K562 (cell line): ENCODE results near the gene PTBP3. TPM values are rescaled to one million over a fixed set of nuclear protein-coding genes. Genes with fewer than 3 reads are reported as not detected.

Experiments used
- BCOR ChIP-seq: fragments of 450-650 bp; IDR thresholded peaks from 2 replicates; pipeline ENCODE4 v1.6.1; 2016
- CCNT2 ChIP-seq: IDR thresholded peaks from 2 replicates; pipeline ENCODE4 v1.6.1; 2011; ENCODE audit warnings: borderline replicate concordance, low read depth, mild to moderate bottlenecking, moderate library complexity, mixed read lengths, low read length; ENCODE audit not compliant: insufficient read length; ENCODE audit errors: extremely low read depth
- CHD1 ChIP-seq: fragments of 200-600 bp; sonication (generic); IDR thresholded peaks from one replicate; pipeline ENCODE4 v1.6.1; 2012; ENCODE audit warnings: mild to moderate bottlenecking, moderate library complexity, low read length, inconsistent platforms
- CXXC5 ChIP-seq: fragments of 250-450 bp; sonication (Bioruptor Pico); IDR thresholded peaks from 2 replicates; pipeline ENCODE4 v1.8.0; 2022; ENCODE audit warnings: inconsistent platforms, mild to moderate bottlenecking, moderate library complexity
- FOXK1 ChIP-seq: sonication (generic); formaldehyde crosslinking; IDR thresholded peaks from 2 replicates; pipeline ENCODE4 v1.8.0; 2022; ENCODE audit warnings: missing genetic modification reagents, mild to moderate bottlenecking, borderline replicate concordance
- GATAD2A ChIP-seq: fragments of 450-650 bp; IDR thresholded peaks from 2 replicates; pipeline ENCODE4 v1.6.1; 2017
- HOXB6 ChIP-seq: fragments of 250-450 bp; sonication (Bioruptor Pico); IDR thresholded peaks from 2 replicates; pipeline ENCODE4 v1.5.1; 2022; ENCODE audit warnings: mild to moderate bottlenecking, borderline replicate concordance
- MAZ ChIP-seq, 2 experiments: fragments of 450-650 bp in 1 of 2; sonication (generic) in 1 of 2; formaldehyde crosslinking; IDR thresholded peaks in 1 of 2; conservative IDR thresholded peaks in 1 of 2; 2 replicates each; pipeline versions ENCODE4 v1.4.0 to v1.5.0; 2020; ENCODE audit warnings: mild to moderate bottlenecking in 1 of 2, missing genetic modification reagents in 1 of 2
- MTA2 ChIP-seq: fragments of 450-650 bp; IDR thresholded peaks from 2 replicates; pipeline ENCODE4 v1.6.1; 2016; ENCODE audit warnings: low read depth
- NCOR1 ChIP-seq: fragments of 450-650 bp; IDR thresholded peaks from 2 replicates; pipeline ENCODE4 v1.6.1; 2016; ENCODE audit warnings: mild to moderate bottlenecking, moderate library complexity
- POLR3A ChIP-seq: IDR thresholded peaks from 2 replicates; pipeline ENCODE4 v1.6.1; 2011; ENCODE audit warnings: borderline replicate concordance, mild to moderate bottlenecking, moderate library complexity; ENCODE audit not compliant: insufficient read length, insufficient read depth; ENCODE audit errors: extremely low read depth
- SNIP1 ChIP-seq: fragments of 450-650 bp; IDR thresholded peaks from 2 replicates; pipeline ENCODE4 v1.7.1; 2017; ENCODE audit warnings: low read depth, mild to moderate bottlenecking
- TOE1 ChIP-seq, 2 experiments: fragments of 450-650 bp in 1 of 2; sonication (generic) in 1 of 2; formaldehyde crosslinking in 1 of 2; IDR thresholded peaks; 2 replicates each; pipeline versions ENCODE4 v1.7.1 to v1.8.0; 2016 to 2022; ENCODE audit warnings: borderline replicate concordance in 2 of 2, mild to moderate bottlenecking in 2 of 2, antibody characterized with exemption in 1 of 2, inconsistent platforms in 1 of 2, low read depth in 1 of 2, missing genetic modification reagents in 1 of 2, moderate library complexity in 1 of 2
- ZNF175 ChIP-seq: fragments of 200-800 bp; sonication (Bioruptor generic); IDR thresholded peaks from 2 replicates; pipeline ENCODE4 v1.6.1; 2016; ENCODE audit warnings: low read depth, mild to moderate bottlenecking, missing genetic modification characterization, missing compliant biosample characterization
- ZNF197 ChIP-seq: fragments of 200-800 bp; sonication (Bioruptor generic); IDR thresholded peaks from 2 replicates; pipeline ENCODE4 v1.6.1; 2016; ENCODE audit warnings: low read depth, missing genetic modification characterization, missing compliant biosample characterization
- ZNF239 ChIP-seq: fragments of 250-450 bp; sonication (Bioruptor Pico); IDR thresholded peaks from 2 replicates; pipeline ENCODE4 v1.4.0; 2020; ENCODE audit warnings: mild to moderate bottlenecking
- ZNF780A ChIP-seq: fragments of 250-450 bp; sonication (Bioruptor Pico); IDR thresholded peaks from 2 replicates; pipeline ENCODE4 v1.5.0; 2021; ENCODE audit warnings: mild to moderate bottlenecking
- polyA plus RNA-seq, 8 experiments: library from polyadenylated mRNA; depleted of rRNA in 4 of 8; stranded (reverse) in 5 of 8; unstranded in 3 of 8; fragments of >200 nt; fragmentation: Nextera tagmentation in 2 of 8; fragmentation: Illumina TruSeq in 1 of 8; extraction: Ambion mirVana in 2 of 8; extraction: Trizol in 1 of 8; gene quantifications; 2 replicates each; pipeline versions ENCODE4 v1.2.1 to v1.2.3, GENCODE V29; 2011 to 2014; ENCODE audit warnings: inconsistent platforms in 1 of 8, missing spikeins in 1 of 8
- total RNA-seq, 7 experiments: library from RNA; depleted of rRNA in 6 of 7; stranded (reverse); fragments of >200 nt in 6 of 7; fragmentation: Illumina TruSeq in 2 of 7; extraction: Trizol in 2 of 7; gene quantifications; 2 replicates each; pipeline versions ENCODE4 v1.2.1 to v1.2.3, GENCODE V29; 2011 to 2021; ENCODE audit warnings: low replicate concordance in 1 of 7
- TF ChIP-seq, protein P1 (sequence below): fragments of 200-800 bp; sonication (Bioruptor generic); IDR thresholded peaks from 2 replicates; pipeline ENCODE4 v1.6.1; 2017; ENCODE audit warnings: missing genetic modification characterization, missing compliant biosample characterization
- TF ChIP-seq, protein P2 (sequence below): conservative IDR thresholded peaks from 2 replicates; pipeline ENCODE4 v1.6.1; 2011; ENCODE audit warnings: low read depth, mild to moderate bottlenecking, low read length; ENCODE audit not compliant: control insufficient read depth
- TF ChIP-seq, protein P3 (sequence below): fragments of 250-450 bp; sonication (Bioruptor Pico); IDR thresholded peaks from 2 replicates; pipeline ENCODE4 v1.4.0; 2020; ENCODE audit warnings: mild to moderate bottlenecking, moderate library complexity

PTBP3 gene
- total and polyA plus RNA-seq, 9 of the 15 experiments (the other 6 are each of a cell fraction or from before 2014, with no cell fraction given), result 22.4 to 132 (median 68.0) TPM

DNA sequence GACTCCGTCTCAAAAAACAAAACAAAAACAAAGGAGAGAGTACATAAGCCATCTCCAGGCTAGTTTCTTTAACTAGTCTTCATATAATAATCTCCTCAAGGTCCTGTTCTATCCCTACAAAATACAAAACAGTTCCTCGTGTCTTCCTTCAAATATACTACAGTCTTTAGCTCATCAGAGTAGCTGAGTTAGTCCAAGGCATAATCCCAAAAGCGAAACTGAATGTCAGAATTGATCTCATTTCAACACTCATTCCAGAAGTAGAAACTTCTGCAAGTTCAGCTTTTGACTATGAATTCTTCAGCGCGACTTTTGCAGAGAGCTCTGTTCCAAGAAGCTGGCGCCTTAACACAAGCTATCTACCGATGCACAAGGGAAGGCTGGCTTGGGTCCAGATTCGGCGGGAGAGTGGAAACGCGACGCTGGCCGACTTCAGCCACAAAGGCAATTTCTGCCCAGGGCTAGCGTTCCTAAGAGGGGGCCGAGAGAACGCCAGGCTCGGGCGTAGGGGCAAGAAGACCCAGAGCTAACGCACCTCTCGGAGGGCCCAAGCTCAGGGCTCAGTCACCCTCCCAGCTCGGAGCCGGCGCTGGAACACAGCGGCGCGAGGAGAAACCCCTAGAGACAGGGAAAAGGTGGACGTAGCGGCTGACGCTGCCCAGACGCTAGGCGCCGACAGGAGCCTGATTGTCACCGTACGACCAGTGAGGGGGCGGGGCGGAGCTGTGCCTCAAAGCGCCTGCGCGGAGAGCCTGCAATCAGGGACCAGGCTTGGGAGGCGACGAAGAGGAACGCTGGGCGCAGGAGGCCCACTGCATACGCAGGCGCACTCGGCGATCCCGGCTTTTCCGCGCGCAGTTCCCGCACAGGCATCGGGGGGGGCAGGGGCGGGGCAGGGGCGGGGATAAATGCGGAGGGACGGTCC, 46.0 kb upstream of the PTBP3 start (continued):
- TF ChIP-seq, protein P1, sequence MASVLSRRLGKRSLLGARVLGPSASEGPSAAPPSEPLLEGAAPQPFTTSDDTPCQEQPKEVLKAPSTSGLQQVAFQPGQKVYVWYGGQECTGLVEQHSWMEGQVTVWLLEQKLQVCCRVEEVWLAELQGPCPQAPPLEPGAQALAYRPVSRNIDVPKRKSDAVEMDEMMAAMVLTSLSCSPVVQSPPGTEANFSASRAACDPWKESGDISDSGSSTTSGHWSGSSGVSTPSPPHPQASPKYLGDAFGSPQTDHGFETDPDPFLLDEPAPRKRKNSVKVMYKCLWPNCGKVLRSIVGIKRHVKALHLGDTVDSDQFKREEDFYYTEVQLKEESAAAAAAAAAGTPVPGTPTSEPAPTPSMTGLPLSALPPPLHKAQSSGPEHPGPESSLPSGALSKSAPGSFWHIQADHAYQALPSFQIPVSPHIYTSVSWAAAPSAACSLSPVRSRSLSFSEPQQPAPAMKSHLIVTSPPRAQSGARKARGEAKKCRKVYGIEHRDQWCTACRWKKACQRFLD, result no peak
- no peak for TF ChIP-seq ZNF175 (CRISPR knock-in tag)
- TF ChIP-seq, protein P2, sequence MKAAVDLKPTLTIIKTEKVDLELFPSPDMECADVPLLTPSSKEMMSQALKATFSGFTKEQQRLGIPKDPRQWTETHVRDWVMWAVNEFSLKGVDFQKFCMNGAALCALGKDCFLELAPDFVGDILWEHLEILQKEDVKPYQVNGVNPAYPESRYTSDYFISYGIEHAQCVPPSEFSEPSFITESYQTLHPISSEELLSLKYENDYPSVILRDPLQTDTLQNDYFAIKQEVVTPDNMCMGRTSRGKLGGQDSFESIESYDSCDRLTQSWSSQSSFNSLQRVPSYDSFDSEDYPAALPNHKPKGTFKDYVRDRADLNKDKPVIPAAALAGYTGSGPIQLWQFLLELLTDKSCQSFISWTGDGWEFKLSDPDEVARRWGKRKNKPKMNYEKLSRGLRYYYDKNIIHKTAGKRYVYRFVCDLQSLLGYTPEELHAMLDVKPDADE, result 0 out of 2 replicates have a peak, but pooled peaks have one; percentile 57
- TF ChIP-seq, protein P3, sequence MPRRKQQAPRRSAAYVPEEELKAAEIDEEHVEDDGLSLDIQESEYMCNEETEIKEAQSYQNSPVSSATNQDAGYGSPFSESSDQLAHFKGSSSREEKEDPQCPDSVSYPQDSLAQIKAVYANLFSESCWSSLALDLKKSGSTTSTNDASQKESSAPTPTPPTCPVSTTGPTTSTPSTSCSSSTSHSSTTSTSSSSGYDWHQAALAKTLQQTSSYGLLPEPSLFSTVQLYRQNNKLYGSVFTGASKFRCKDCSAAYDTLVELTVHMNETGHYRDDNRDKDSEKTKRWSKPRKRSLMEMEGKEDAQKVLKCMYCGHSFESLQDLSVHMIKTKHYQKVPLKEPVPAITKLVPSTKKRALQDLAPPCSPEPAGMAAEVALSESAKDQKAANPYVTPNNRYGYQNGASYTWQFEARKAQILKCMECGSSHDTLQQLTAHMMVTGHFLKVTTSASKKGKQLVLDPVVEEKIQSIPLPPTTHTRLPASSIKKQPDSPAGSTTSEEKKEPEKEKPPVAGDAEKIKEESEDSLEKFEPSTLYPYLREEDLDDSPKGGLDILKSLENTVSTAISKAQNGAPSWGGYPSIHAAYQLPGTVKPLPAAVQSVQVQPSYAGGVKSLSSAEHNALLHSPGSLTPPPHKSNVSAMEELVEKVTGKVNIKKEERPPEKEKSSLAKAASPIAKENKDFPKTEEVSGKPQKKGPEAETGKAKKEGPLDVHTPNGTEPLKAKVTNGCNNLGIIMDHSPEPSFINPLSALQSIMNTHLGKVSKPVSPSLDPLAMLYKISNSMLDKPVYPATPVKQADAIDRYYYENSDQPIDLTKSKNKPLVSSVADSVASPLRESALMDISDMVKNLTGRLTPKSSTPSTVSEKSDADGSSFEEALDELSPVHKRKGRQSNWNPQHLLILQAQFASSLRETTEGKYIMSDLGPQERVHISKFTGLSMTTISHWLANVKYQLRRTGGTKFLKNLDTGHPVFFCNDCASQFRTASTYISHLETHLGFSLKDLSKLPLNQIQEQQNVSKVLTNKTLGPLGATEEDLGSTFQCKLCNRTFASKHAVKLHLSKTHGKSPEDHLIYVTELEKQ (CRISPR knock-in tag), result no peak
- peak; percentile 74 for TF ChIP-seq BCOR
- TF ChIP-seq TOE1 (IDR thresholded peaks at IDR 0.05; ENCODE audit: borderline replicate concordance), result peak; percentile 78
- no peak for TF ChIP-seq TOE1 (CRISPR knock-in tag; IDR thresholded peaks at IDR 0.05; ENCODE audit: borderline replicate concordance, low read depth)
- peak; percentile 87 for TF ChIP-seq CXXC5
- peak; percentile 63 to 67 for TF ChIP-seq MAZ (CRISPR knock-in tag; conservative IDR thresholded peaks at IDR 0.05 in 1 of 2, IDR thresholded peaks at IDR 0.05 in 1 of 2)
- TF ChIP-seq FOXK1 (CRISPR knock-in tag), result 0 out of 2 replicates have a peak, but pooled peaks have one; percentile 15
- TF ChIP-seq HOXB6, result no peak
- 0 out of 2 replicates have a peak, but pooled peaks have one; percentile 22 for TF ChIP-seq MTA2
- TF ChIP-seq ZNF780A, result no peak
- peak; percentile 32 for TF ChIP-seq CHD1
- 0 out of 2 replicates have a peak, but pooled peaks have one; percentile 16 for TF ChIP-seq GATAD2A
- TF ChIP-seq ZNF197 (CRISPR knock-in tag), result no peak
- no peak for TF ChIP-seq ZNF239 (CRISPR knock-in tag)
- TF ChIP-seq SNIP1, result no peak
- TF ChIP-seq NCOR1, result no peak; the same call in 1 of the 2 replicates
- peak; percentile 58 for TF ChIP-seq CCNT2
- no peak for TF ChIP-seq POLR3A
